ENCODE data around the gene HNRNPC.

GRCh38 chr14:21202463-21203358, 66.5 kb downstream of the HNRNPC start:
- TF ChIP-seq CTCF (conservative IDR thresholded peaks at IDR 0.05 in 1 of 2, IDR thresholded peaks at IDR 0.05 in 1 of 2; ENCODE audit: low read depth in 1 of 2, low read length in 2 of 2) (no peak), EZH2 (IDR thresholded peaks at IDR 0.05; ENCODE audit: low read length, missing control alignments) (no peak)

All from fibroblast of lung (primary cell).